HG03045 (cell line): ENCODE data around the gene MLKL.
A peak's percentile ranks its signal among the peaks of the same experiment; 100 is the strongest.
"Not testable (repeated sequence)": the region's sequence is repeated elsewhere in the genome, so short reads cannot be mapped to it uniquely, and the experiment has no call there.

Source experiments
- ATAC-seq: cut with Tn5 transposase; IDR thresholded peaks from one replicate; pipeline ENCODE4 v1.9.1; 2021; ENCODE audit warnings: mild to moderate bottlenecking, moderate library complexity; ENCODE audit not compliant: unreplicated experiment

The MLKL gene

GRCh38 chr16:74709441-74709877 is 8.8 kb upstream of the MLKL start:
- ATAC-seq: peak; percentile 83

- ATAC-seq: peak; percentile 16
These were observed 585 bp downstream of the MLKL start for GRCh38 chr16:74700116-74700437.

DNA sequence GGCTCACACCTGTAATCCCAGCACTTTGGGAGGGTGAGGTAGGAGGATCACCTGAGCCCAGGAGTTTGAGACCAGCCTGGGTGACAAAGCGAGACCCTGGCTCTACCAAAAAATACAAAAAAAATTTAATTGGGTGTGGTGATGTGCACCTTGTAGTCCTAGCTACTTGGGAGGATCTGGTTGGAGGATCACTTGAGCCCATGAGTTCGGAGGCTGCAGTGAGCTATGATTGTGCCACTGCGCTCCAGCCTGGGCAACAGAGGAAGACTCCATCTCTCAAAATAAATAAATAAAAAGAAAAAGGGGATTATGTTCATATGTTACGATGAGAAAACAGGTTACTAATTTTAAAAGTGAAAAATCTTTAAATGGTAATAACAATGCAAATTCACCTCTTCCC is 996 bp downstream of the MLKL start:
- no peak for ATAC-seq

DNA sequence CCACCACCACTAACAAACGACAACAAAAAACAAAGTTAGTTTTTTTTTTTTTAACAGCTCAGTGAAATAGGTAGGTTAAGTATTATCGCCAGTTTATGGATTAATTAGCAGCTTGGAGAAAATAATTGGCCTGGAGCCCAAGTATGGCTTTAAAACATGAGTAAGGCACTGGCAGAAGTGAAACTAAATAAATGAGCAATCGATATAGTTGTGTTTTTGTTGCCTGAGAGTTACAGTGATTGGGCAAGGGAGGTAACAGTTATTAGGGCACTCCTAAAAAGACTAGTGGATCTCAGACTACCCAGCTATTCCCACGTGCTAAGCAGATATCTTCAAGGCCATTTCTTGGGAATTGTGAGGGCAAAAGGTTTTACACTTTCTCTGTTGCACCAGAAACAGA is 2.4 kb downstream of the MLKL start:
- no peak for ATAC-seq

- peak; percentile 90 for ATAC-seq
These were observed 4.9 kb downstream of the MLKL start for GRCh38 chr16:74695450-74696422.

- no peak for ATAC-seq
These were observed 9.4 kb downstream of the MLKL start for GRCh38 chr16:74691093-74691855.

GRCh38 chr16:74682556-74682955 is 18.1 kb downstream of the MLKL start:
- no peak for ATAC-seq

DNA sequence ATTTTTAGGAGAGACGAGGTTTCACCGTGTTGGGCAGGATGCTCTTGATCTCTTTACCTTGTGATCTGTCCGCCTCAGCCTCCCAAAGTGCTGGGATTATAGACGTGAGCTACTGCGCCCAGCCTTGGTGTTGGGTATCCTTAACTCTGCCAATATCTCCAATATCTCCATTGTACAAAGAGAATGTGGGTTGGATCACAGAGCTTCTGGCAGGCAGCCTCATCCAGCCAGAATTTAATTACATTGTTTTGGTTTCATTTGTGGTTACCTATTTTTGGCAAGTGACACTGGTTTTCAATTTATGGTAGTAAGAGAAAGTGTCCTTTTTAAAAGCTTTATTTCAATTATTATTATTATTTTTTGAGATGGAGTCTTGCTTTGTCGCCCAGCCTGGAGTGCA is 20.0 kb downstream of the MLKL start:
- ATAC-seq: no peak

GRCh38 chr16:74679983-74680382 is 20.7 kb downstream of the MLKL start:
- no peak for ATAC-seq

- no peak for ATAC-seq
These were observed 22.8 kb downstream of the MLKL start for GRCh38 chr16:74677868-74678267.

DNA sequence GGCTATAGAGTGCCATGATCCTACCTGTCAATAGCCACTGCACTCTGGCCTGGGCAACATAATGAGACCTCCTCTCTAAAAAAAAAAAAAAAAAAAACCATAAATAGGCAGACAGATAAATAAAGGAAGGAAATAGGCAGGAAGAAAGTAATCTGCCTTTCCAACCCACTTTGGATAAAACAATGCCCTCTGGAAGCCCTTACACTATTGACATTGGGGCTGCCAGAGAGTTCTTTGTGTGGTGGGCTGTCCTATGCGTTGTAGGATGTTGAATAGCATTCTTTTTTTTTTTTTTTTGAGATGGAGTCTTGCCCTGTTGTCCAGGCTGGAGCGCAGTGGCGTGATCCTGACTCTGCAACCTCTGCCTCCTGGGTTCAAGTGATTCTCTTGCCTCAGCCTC is 26.8 kb downstream of the MLKL start:
- no peak for ATAC-seq

DNA sequence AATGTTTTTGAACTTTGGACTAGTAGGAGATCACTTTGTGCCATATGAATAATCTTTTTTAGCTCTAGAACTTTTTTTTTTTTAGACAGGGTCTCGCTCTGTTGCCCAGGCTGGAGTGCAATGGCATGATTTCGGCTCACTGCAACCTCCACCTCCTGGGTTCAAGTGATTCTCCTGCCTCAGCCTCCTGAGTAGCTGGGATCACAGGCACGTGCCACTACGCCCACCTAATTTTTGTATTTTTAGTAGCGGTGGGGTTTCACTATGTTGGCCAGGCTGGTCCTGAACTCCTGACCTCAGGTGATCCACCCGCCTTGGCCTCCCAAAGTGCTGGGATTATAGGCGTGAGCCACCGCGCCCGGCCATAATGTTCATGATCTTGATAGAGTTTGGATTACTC is 31.8 kb downstream of the MLKL start:
- ATAC-seq: not testable (repeated sequence)

GRCh38 chr16:74667255-74667700 is 33.4 kb downstream of the MLKL start:
- ATAC-seq: no peak

DNA sequence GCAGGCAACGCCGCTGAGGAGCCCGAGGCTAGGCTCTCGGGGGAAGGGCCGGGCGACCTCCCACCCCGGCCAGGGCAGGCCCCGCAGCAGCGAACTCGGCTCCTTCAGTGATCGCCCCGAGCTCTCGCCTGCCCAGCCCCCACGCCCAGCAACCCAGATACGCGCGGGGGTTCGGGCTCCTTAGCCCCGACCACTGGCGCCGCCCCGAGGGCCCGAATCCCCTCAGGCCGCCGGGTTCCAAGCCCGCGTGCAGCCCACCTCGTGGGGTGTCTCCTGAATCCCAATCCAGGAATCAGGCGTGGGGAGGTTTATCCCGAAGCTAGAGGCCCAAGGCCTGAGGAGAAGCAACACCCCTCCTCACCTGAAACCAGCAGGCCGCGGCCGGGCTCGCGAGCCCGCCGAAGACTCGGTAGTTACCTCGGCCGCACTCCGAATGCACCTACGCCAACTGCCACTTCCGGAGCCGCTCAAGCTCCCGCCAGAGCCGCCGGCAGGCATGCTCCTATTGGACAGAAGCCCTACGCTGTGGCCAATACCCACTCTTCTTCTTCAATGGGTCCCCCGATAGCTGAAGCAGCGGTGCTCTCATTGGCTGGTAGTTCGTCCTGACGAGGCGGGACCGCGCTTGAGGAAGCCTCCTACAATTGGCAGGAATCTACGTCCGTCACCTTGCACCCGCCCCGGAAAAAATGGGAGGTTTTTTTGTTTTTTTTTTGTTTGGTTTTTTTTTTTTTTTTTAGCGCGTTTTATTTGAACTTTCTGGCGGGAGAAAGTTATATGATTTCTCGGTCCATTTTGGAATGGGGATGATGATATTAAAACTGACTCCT is 34.0 kb downstream of the MLKL start, which contains the start of gene RFWD3:
Gene RFWD3 (minus strand): TSS at position 453 of the 830 bp plus-strand sequence. CDS start 5,428 bp downstream, outside the sequence.
- peak; percentile 100 for ATAC-seq

DNA sequence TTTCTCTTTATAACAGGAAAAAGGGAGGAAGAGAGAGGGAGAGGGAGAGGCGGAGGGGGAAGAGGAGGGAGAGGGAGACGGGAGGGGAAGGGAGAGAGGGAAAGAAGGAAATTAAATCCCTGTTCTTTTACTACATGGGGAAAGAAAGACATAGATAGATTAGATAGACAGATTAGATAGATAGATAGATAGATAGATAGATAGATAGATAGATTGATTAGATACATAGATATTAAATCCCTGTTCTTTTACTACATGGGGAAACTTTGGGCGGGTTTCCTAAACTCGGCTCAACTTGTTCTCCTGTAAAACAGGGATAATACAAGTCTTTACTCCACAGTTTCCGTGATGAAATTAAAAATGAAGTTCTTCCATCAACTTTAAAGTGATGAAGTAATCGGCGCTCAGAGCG is 34.6 kb downstream of the MLKL start:
- ATAC-seq: no peak

DNA sequence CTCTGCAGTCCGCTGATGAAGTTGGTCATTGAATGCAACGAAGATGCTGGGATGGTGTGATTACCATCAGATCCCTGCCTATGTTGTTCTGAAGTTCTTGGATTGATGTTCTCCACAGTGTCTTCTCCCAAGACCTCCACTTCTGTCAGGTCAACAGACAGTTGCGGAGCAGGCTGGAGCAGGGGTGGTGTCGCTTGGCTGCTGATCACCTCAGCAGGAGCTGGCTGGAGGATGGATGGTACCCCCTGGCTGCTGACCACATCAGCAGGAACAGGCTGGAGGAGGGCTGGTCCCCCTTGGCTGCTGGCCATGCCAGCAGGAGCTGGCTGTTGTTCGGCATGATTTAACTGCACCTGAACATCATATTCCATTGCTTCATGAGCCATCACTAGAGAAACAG is 39.6 kb downstream of the MLKL start:
- no peak for ATAC-seq

DNA sequence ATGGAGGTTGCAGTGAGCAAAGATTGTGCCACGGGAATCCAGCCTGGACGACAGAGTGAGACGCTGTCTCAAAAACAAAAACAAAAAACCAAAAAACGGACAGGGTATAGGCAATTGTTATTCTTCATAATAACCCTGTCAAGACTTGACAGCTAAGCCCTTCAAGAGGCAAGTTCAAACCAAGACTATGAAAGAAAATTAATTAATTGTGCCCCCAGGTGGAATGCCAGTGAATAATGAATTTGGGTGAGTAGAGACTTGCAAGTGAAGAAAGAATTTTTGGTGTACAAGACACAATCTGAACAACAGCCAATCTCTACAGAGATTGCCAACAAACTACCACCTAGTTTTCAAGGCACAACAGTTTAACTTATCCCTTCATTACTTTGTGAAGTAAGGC is 40.3 kb downstream of the MLKL start:
- no peak for ATAC-seq

DNA sequence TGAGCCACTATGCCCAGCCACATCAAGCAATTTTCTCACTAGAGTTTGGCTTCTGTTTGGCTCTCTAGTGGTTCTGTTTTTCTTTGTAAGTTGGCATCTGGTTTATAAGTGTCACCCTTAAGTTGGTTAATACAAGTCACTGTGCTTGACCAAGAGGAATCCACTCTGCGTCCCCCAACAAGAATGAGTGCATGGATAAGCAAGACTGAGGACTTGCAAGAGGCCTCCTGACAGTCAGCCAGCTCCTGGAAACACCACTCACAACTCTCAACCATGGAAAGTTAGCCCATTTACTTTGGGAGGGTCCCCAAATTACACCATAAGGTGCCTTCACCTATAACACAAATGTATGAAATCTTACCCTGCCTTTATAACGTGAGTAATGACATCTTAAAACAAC is 41.6 kb downstream of the MLKL start:
- ATAC-seq: no peak

- ATAC-seq: no peak
These were observed 42.6 kb downstream of the MLKL start for GRCh38 chr16:74657870-74658642.

GRCh38 chr16:74654536-74655050 is 46.1 kb downstream of the MLKL start:
- no peak for ATAC-seq
